DMS153 treated with DMSO at 0.1 percent for 48 hours (cell line): ENCODE measurements around the gene MAP3K20.
"Not testable (repeated sequence)": the region's sequence is repeated elsewhere in the genome, so short reads cannot be mapped to it uniquely, and the experiment has no call there.

ENCODE experiments used
- DNase-seq: peaks from one replicate; lab custom pipeline; 2025; ENCODE audit not compliant: unreplicated experiment; lab: John Stamatoyannopoulos, UW

MAP3K20 gene

GRCh38 chr2:173264151-173264550 is 188.5 kb downstream of the MAP3K20 start:
- DNase-seq = no peak

GRCh38 chr2:173264603-173265366 is 189.1 kb downstream of the MAP3K20 start:
- no peak for DNase-seq

- no peak for DNase-seq
Measured at GRCh38 chr2:173271135-173271534, 195.5 kb downstream of the MAP3K20 start.

- DNase-seq = no peak
Measured at GRCh38 chr2:173271825-173272224, 196.2 kb downstream of the MAP3K20 start.

GRCh38 chr2:173272849-173273248 is 197.2 kb downstream of the MAP3K20 start:
- no peak for DNase-seq

GRCh38 chr2:173278794-173279526 is 203.3 kb downstream of the MAP3K20 start:
- DNase-seq = no peak

DNA sequence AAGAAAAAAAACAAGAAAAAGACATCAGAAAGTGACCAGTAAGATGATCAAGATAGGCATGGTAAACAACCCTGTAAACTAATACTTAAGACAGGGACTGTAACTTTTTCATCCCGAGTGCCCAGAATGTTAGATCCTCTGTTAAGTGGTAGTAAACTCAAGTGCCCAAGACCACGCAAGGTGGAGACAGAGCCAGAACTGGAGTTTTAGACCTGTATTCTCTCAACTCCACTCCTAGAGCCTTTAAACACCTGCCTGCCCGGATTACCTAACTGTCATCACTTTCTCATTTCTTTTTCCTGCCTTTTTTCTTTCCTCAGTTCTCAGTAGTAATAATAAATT is 203.9 kb downstream of the MAP3K20 start:
- DNase-seq = no peak

GRCh38 chr2:173280853-173281252 is 205.2 kb downstream of the MAP3K20 start:
- no peak for DNase-seq

- not testable (repeated sequence) for DNase-seq
Measured at GRCh38 chr2:173281898-173282297, 206.3 kb downstream of the MAP3K20 start.

GRCh38 chr2:173282795-173283545 is 207.3 kb downstream of the MAP3K20 start:
- DNase-seq = no peak

- DNase-seq = no peak
Measured at GRCh38 chr2:173286153-173286809, 210.6 kb downstream of the MAP3K20 start.

- no peak for DNase-seq
Measured at GRCh38 chr2:173287594-173287993, 211.9 kb downstream of the MAP3K20 start.

DNA sequence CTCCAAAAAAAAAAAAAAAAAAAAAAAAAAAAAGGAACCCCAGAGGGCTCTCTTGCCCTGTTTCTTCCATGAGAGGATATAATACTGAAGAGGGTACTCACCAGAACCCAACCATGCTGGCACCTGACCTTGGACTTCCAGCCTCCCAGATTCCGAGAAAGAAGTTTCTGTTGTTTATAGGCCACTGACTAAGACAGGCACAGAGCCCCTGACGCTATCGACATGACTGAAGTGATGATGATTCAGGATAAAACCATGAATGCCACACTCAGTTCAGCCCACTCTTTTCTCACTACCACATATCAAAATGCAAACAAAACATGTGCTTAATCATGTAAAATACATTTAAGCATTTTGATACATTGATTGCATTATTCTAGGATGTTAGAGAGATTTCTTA is 212.9 kb downstream of the MAP3K20 start:
- no peak for DNase-seq

DNA sequence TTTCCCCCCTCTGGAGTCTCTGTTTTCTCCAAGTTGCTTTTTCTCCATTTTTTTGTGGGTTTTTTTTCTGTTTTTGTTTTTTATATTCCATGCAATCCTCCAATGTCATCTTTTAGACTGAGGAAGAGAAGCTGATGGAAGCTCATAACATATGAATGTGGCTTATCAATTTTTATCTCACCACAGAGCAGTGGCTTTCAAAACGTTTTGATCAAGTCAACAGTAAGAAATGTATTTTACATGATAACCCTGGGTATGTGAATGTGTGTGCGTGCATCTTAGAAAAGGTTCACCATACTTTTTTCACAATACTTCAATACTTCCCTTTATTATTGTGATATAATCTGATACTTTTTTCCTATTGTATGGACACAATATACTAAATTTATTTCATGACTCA is 214.4 kb downstream of the MAP3K20 start:
- no peak for DNase-seq

DNA sequence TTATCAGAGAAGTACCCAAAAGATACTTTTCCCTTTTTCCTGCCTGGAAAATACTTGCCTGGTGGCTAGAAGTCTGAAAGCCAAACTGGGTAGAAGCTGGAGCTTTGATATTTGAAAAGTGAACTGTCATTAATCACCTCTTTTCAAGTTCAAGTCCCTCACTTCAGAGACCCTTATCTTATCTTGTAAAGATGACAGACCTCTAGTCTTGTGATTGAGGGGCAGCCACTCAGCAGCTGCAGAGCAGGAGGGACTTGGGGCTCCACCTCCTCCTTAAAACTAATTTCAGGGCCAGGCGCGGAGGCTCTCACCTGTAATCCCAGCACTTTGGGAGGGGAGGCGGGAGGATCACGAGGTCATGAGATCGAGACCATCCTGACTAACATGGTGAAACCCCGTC is 214.9 kb downstream of the MAP3K20 start:
- no peak for DNase-seq

- DNase-seq = no peak
Measured at GRCh38 chr2:173291412-173291811, 215.8 kb downstream of the MAP3K20 start.

GRCh38 chr2:173296235-173296634 is 220.6 kb downstream of the MAP3K20 start:
- no peak for DNase-seq

- DNase-seq = no peak
Measured at GRCh38 chr2:173298536-173299097, 223.0 kb downstream of the MAP3K20 start.

GRCh38 chr2:173299764-173300163 is 224.1 kb downstream of the MAP3K20 start:
- no peak for DNase-seq

DNA sequence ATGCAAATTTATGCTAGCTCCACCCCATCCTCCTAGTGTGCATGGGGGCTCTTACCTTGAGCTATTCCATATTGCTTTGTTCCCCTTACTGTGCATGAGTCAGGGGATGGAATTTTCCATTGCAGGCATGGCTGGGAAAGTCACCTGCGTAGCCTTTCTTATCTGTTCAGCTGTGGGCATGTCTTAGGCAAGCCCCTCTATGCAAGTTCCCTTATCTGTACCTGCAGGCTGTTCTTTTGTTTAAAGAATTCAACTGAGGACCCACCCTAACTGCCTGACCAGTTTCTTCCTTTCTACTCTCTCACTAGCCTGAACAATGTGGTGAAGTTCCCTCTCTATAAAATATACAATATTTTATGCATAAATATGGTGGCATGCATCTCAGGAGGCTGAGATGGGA is 224.8 kb downstream of the MAP3K20 start:
- DNase-seq = no peak

GRCh38 chr2:173301549-173301948 is 225.9 kb downstream of the MAP3K20 start:
- not testable (repeated sequence) for DNase-seq
